CD4-positive, alpha-beta memory T cell (primary cell): ENCODE results near the gene GSC2. TPM values are rescaled to one million over a fixed set of nuclear protein-coding genes. Genes with fewer than 3 reads are reported as not detected.

Source experiments
- CTCF ChIA-PET: fragments of 350-600 bp; sonication (Branson Sonifier 250); formaldehyde crosslinking; loops from one replicate; lab custom pipeline; 2021; ENCODE audit warnings: inconsistent platforms; ENCODE audit not compliant: partially characterized antibody; lab: Charles Lee
- POLR2A ChIA-PET: fragments of 350-600 bp; sonication (Branson Sonifier 250); formaldehyde crosslinking; loops from one replicate; lab custom pipeline; 2021; ENCODE audit not compliant: partially characterized antibody; lab: Charles Lee
- DNase-seq, 5 donors: peaks; one replicate each; pipeline versions ENCODE4 v3.0.0 to v3.0.0-alpha.2; 2020 to 2022; ENCODE audit warnings: mixed read lengths in 1 of 5
- H3K27ac ChIP-seq: one replicate; pipeline ENCODE4 v1.7.0; 2013; ENCODE audit warnings: low read depth, low read length
- H3K27me3 ChIP-seq: 2 replicates; pipeline ENCODE4 v1.7.0; 2013; ENCODE audit warnings: mild to moderate bottlenecking, low read length, moderate library complexity; ENCODE audit not compliant: insufficient read depth
- H3K36me3 ChIP-seq: 2 replicates; pipeline ENCODE4 v1.7.0; 2013; ENCODE audit warnings: mild to moderate bottlenecking, low read length, moderate library complexity; ENCODE audit not compliant: insufficient read depth
- H3K4me1 ChIP-seq: 2 replicates; pipeline ENCODE4 v1.7.0; 2013; ENCODE audit warnings: mild to moderate bottlenecking, low read length, moderate library complexity; ENCODE audit not compliant: insufficient read depth
- H3K4me3 ChIP-seq, 2 donors: one replicate each; pipeline ENCODE4 v1.7.0; 2013; ENCODE audit warnings: low read length in 2 of 2, mild to moderate bottlenecking in 1 of 2
- H3K9me3 ChIP-seq, 2 donors: one replicate each; pipeline ENCODE4 v1.7.0; 2013; ENCODE audit warnings: low read length in 2 of 2, control low read depth in 1 of 2; ENCODE audit not compliant: control insufficient read depth in 1 of 2
- H3K27ac Mint-ChIP-seq, 7 donors: one replicate each; pipeline ENCODE4 v1.8.0; 2020 to 2021; ENCODE audit warnings: mixed read lengths in 7 of 7, mild to moderate bottlenecking in 6 of 7, inconsistent platforms in 3 of 7, moderate library complexity in 3 of 7
- H3K27me3 Mint-ChIP-seq, 2 donors: one replicate each; pipeline ENCODE4 v1.8.0; 2020 to 2021; ENCODE audit warnings: mixed read lengths in 2 of 2
- H3K36me3 Mint-ChIP-seq, 2 donors: one replicate each; pipeline ENCODE4 v1.8.0; 2020 to 2021; ENCODE audit warnings: mixed read lengths in 2 of 2, inconsistent platforms in 1 of 2, mild to moderate bottlenecking in 1 of 2
- H3K4me1 Mint-ChIP-seq, 4 donors: one replicate each; pipeline ENCODE4 v1.8.0; 2020 to 2021; ENCODE audit warnings: mixed read lengths in 4 of 4, mild to moderate bottlenecking in 1 of 4
- H3K4me3 Mint-ChIP-seq, 8 donors: one replicate each; pipeline ENCODE4 v1.8.0; 2020 to 2021; ENCODE audit warnings: mixed read lengths in 8 of 8, mild to moderate bottlenecking in 7 of 8, moderate library complexity in 6 of 8, inconsistent platforms in 3 of 8
- H3K9me3 Mint-ChIP-seq, 8 donors: one replicate each; pipeline ENCODE4 v1.8.0; 2020 to 2021; ENCODE audit warnings: mixed read lengths in 8 of 8, mild to moderate bottlenecking in 5 of 8, inconsistent platforms in 3 of 8, moderate library complexity in 1 of 8
- intact Hi-C: fragments of 100-400 bp; cut with micrococcal nuclease; formaldehyde crosslinking; loops from one replicate; pipeline ENCODE4 v1.15.1; 2023
- polyA plus RNA-seq, 2 donors: library from polyadenylated mRNA; unstranded; fragments of 300-500 nt; fragmentation: Illumina TruSeq; gene quantifications; one replicate each; pipeline ENCODE4 v1.2.3, GENCODE V29; 2021
- total RNA-seq, 2 experiments: library from RNA; stranded (reverse); gene quantifications; one replicate each; pipeline ENCODE4 v1.2.3, GENCODE V29; 2021

The GSC2 gene
- total and polyA plus RNA-seq, 4 experiments from 2014 or later: not detected

- Mint-ChIP-seq H3K27ac (peak overlapping the region in 1 of 7 donors; percentile 73), H3K36me3 (no peaks in the 10 kb centered on the region), H3K9me3 (peaks cover 0 to 11% (median under 1%) of the 10 kb centered on the region in 8 donors), H3K27me3 (peaks cover 30 to 35% of the 10 kb centered on the region in 2 donors), H3K4me3 (peak overlapping the region; percentile 43 to 83 (median 62)), H3K4me1 (peaks cover 5 to 18% (median 11%) of the 10 kb centered on the region in 4 donors)
- no peak overlapping the region for H3K27ac ChIP-seq
- no peak overlapping the region for H3K4me3 ChIP-seq
- DNase-seq: no peak
- ChIA-PET POLR2A (no interaction called here), CTCF (no interaction called here)
- H3K9me3 ChIP-seq: no peaks in the 10 kb centered on the region
- no peaks in the 10 kb centered on the region for H3K36me3 ChIP-seq
- H3K4me1 ChIP-seq: no peaks in the 10 kb centered on the region
- H3K27me3 ChIP-seq: peaks cover 23% of the 10 kb centered on the region
- intact Hi-C loops: no loop called here
Observed at GRCh38 chr22:19151329-19152191, 1.5 kb upstream of the GSC2 start.

- ChIA-PET POLR2A (no interaction called here), CTCF (no interaction called here)
- no peak for DNase-seq
- Mint-ChIP-seq H3K27me3 (peaks cover 27 to 33% of the 10 kb centered on the region in 2 donors), H3K4me1 (peaks cover 5 to 18% (median 11%) of the 10 kb centered on the region in 4 donors), H3K9me3 (peaks cover 0 to 11% (median under 1%) of the 10 kb centered on the region in 8 donors), H3K4me3 (peak overlapping the region; percentile 5 to 83 (median 62)), H3K36me3 (no peaks in the 10 kb centered on the region), H3K27ac (peak overlapping the region in 1 of 7 donors; percentile 73)
- Histone ChIP-seq H3K27me3 (peaks cover 23% of the 10 kb centered on the region), H3K36me3 (no peaks in the 10 kb centered on the region), H3K27ac (no peak overlapping the region), H3K4me1 (no peaks in the 10 kb centered on the region), H3K9me3 (no peaks in the 10 kb centered on the region), H3K4me3 (no peak overlapping the region)
- intact Hi-C loops: no loop called here
Observed at GRCh38 chr22:19150482-19151328, 613 bp upstream of the GSC2 start.

DNA sequence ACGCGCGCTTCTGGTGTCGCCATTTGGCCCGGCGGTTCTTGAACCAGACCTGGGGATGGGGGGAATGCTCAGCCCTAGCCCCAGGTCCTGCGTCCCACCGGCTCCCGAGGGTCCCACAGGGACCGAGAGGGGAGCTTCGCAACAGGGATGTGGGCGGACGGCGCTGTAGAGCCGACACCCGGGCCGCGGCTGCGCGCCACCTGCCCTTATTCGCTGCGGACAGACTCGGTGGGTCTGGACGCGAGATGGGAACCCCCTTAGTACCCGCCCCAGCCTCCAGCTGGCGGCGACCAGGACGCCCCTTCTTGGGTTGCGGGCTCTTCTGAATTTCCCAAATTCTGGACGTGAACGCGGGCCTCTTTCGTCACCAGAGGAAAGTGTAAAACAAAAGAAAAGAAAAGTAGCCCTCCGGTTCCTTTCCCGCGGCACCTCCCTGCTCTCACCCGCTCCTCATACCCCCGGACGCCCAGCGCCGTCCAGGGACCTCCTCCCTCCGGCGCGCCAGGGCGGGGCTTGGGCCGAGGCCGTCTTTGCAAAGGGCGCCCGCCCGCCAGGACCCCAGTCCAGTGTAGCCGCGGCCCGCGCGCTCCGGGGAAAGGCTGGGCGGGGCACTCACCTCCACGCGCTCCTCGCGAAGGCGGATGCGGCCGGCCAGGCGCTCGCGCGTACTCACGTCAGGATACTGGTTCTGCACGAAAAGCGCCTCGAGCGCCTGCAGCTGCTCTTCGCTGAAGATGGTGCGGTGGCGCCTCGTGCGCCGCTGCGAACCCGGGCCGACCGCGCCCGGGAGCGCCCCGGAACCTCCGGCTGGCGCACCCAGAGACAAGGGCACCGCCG lies 827 bp downstream of the GSC2 start:
- peaks cover 9 to 25% (median 17%) of the 10 kb centered on the region in 4 donors for H3K4me1 Mint-ChIP-seq
- CTCF ChIA-PET: no interaction called here
- H3K36me3 Mint-ChIP-seq: peaks cover 0 to 5% of the 10 kb centered on the region in 2 donors
- peaks cover 26 to 31% of the 10 kb centered on the region in 2 donors for H3K27me3 Mint-ChIP-seq
- Histone ChIP-seq H3K4me3 (peak overlapping the region in 1 of 2 donors; percentile 14), H3K36me3 (no peaks in the 10 kb centered on the region), H3K4me1 (no peaks in the 10 kb centered on the region), H3K27me3 (peaks cover 23% of the 10 kb centered on the region), H3K9me3 (no peaks in the 10 kb centered on the region), H3K27ac (no peak overlapping the region)
- POLR2A ChIA-PET: interaction anchor here (2.0 kb wide), 1 partner anchor 481 kb away, joined by 6 read pairs; no protein-coding TSS in a partner anchor
- peak overlapping the region; percentile 10 to 78 (median 60) for H3K4me3 Mint-ChIP-seq
- H3K27ac Mint-ChIP-seq: no peak overlapping the region
- DNase-seq: peak in 4 of 5 donors; percentile 39 to 56 (median 46)
- H3K9me3 Mint-ChIP-seq: peaks cover 0 to 11% (median under 1%) of the 10 kb centered on the region in 8 donors
- intact Hi-C loops: no loop called here

GRCh38 chr22:19148417-19149046 lies 1.6 kb downstream of the GSC2 start:
- Histone ChIP-seq H3K36me3 (no peaks in the 10 kb centered on the region), H3K9me3 (no peaks in the 10 kb centered on the region), H3K4me1 (peaks cover 7% of the 10 kb centered on the region), H3K4me3 (no peak overlapping the region), H3K27ac (no peak overlapping the region), H3K27me3 (peaks cover 23% of the 10 kb centered on the region)
- intact Hi-C loops: no loop called here
- H3K27ac Mint-ChIP-seq: no peak overlapping the region
- CTCF ChIA-PET: no interaction called here
- H3K4me3 Mint-ChIP-seq: peak overlapping the region in 5 of 8 donors; percentile 10 to 78 (median 57)
- peaks cover 14 to 32% (median 23%) of the 10 kb centered on the region in 4 donors for H3K4me1 Mint-ChIP-seq
- H3K9me3 Mint-ChIP-seq: peaks cover 0 to 7% (median under 1%) of the 10 kb centered on the region in 8 donors
- peaks cover 0 to 10% of the 10 kb centered on the region in 2 donors for H3K36me3 Mint-ChIP-seq
- H3K27me3 Mint-ChIP-seq: peaks cover 22 to 28% of the 10 kb centered on the region in 2 donors
- POLR2A ChIA-PET: interaction anchor here (2.0 kb wide), 1 partner anchor 482 kb away, joined by 6 read pairs; no protein-coding TSS in a partner anchor
- no peak for DNase-seq

GRCh38 chr22:19147195-19147780 lies 2.8 kb downstream of the GSC2 start:
- Mint-ChIP-seq H3K27me3 (peaks cover 15 to 22% of the 10 kb centered on the region in 2 donors), H3K9me3 (peaks cover 0 to 6% (median under 1%) of the 10 kb centered on the region in 8 donors), H3K36me3 (peaks cover 0 to 10% of the 10 kb centered on the region in 2 donors), H3K27ac (peak overlapping the region in 3 of 7 donors; percentile 5 to 69 (median 55)), H3K4me3 (peak overlapping the region in 1 of 8 donors; percentile 30), H3K4me1 (peaks cover 17 to 41% (median 27%) of the 10 kb centered on the region in 4 donors)
- ChIA-PET POLR2A (interaction anchor here (2.0 kb wide), 1 partner anchor 483 kb away, joined by 6 read pairs; no protein-coding TSS in a partner anchor), CTCF (interaction anchor here (2.3 kb wide), 1 partner anchor 483 kb away, joined by 13 read pairs; no protein-coding TSS in a partner anchor)
- no peak overlapping the region for H3K4me3 ChIP-seq
- intact Hi-C loops: no loop called here
- H3K36me3 ChIP-seq: peaks cover 4% of the 10 kb centered on the region
- H3K27ac ChIP-seq: no peak overlapping the region
- H3K4me1 ChIP-seq: peaks cover 12% of the 10 kb centered on the region
- no peaks in the 10 kb centered on the region for H3K9me3 ChIP-seq
- H3K27me3 ChIP-seq: peaks cover 23% of the 10 kb centered on the region
- no peak for DNase-seq
